Stomach (tissue), 4 donors: ENCODE data around the gene PITPNC1.

Source experiments
- CTCF ChIP-seq, 7 experiments: fragments of 450-650 bp in 4 of 7; fragments of 200-600 bp in 3 of 7; sonication (generic) in 3 of 7; IDR thresholded peaks; one replicate each; pipeline ENCODE4 v1.5.1; 2016 to 2019; ENCODE audit warnings: antibody characterized with exemption in 7 of 7, control low read depth in 2 of 7, mild to moderate bottlenecking in 1 of 7
- EP300 ChIP-seq: sonication (generic); formaldehyde crosslinking; IDR thresholded peaks from one replicate; pipeline ENCODE4 v1.6.1; 2017; ENCODE audit warnings: antibody characterized with exemption
- POLR2A ChIP-seq, 4 donors: fragments of 450-650 bp; IDR thresholded peaks; one replicate each; pipeline ENCODE4 v1.6.1; 2016; ENCODE audit warnings: antibody characterized with exemption in 4 of 4, control low read depth in 2 of 4, mild to moderate bottlenecking in 1 of 4, moderate library complexity in 1 of 4
- POLR2AphosphoS5 ChIP-seq, 3 donors: sonication (generic); formaldehyde crosslinking; IDR thresholded peaks; one replicate each; pipeline ENCODE4 v1.6.1; 2016; ENCODE audit warnings: antibody characterized with exemption in 3 of 3

- TF ChIP-seq POLR2A (IDR thresholded peaks at IDR 0.05), result no peak
- TF ChIP-seq CTCF (IDR thresholded peaks at IDR 0.05), result no peak
- no peak for TF ChIP-seq EP300
- no peak for TF ChIP-seq POLR2AphosphoS5 (IDR thresholded peaks at IDR 0.05)
Measured at GRCh38 chr17:67659028-67659427, 281.9 kb downstream of the PITPNC1 start.
